ENCODE data around the gene PISD.

GRCh38 chr22:31607696-31608095, 54.3 kb downstream of the PISD start:
- no peak for TF ChIP-seq CSRNP3 (CRISPR knock-in tag; IDR thresholded peaks at IDR 0.05)
- TF ChIP-seq ESRRG (CRISPR knock-in tag; IDR thresholded peaks at IDR 0.05), result no peak
- TF ChIP-seq TSHZ2 (CRISPR knock-in tag; IDR thresholded peaks at IDR 0.05), result no peak
- no peak for TF ChIP-seq BACH2 (CRISPR knock-in tag; IDR thresholded peaks at IDR 0.05; ENCODE audit: borderline replicate concordance)
- no peak for TF ChIP-seq PATZ1 (CRISPR knock-in tag; IDR thresholded peaks at IDR 0.05; ENCODE audit: borderline replicate concordance)

Data from SK-N-SH treated with all-trans-retinoic acid at 6 μM for 48 hours (cell line).